SW480 (cell line): Measurements from ENCODE around the gene PLCD1.
"Not testable (repeated sequence)": the region's sequence is repeated elsewhere in the genome, so short reads cannot be mapped to it uniquely, and the experiment has no call there.

Experiments used
- DNase-seq: peaks from one replicate; pipeline ENCODE4 v3.0.0-alpha.2; 2016; ENCODE audit warnings: low spot score

PLCD1 gene

GRCh38 chr3:37986479-37987314 lies 42.7 kb downstream of the PLCD1 start:
- peak; percentile 69 for DNase-seq

DNA sequence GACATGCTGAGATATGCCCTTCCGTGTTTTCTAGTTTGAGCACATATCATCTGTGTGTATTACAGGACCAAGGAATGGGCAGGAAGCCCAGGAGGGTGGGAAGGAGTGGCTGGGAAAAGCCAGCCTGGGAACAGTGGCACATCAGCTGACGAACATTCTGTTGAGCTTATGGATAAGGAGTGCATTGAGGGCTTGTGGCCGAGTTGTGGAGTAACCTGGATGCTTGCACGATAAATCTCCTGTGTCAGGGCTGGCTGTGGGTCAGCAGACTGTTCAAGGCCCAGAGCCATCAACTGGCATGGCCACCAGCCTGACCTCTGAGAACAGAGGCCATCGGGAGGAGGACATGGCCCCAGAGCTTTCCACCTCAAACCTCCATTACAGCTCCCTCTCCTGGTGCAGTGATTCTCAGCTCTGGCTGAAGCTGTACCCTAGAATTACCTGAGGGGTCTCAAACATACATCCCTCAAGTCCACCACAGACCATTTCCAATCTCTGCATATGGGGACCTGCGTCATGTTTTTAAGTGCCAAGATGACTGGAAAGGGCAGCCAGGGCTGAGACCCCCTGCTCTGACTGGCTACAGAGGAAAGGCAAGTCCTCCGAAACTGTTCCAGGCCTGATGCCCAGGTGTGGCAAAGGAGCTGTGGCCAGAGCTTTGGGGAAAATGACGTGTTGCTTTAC lies 43.7 kb downstream of the PLCD1 start:
- DNase-seq: no peak

GRCh38 chr3:37984596-37984995 lies 44.8 kb downstream of the PLCD1 start:
- DNase-seq: no peak

GRCh38 chr3:37984051-37984450 lies 45.4 kb downstream of the PLCD1 start:
- DNase-seq: no peak

GRCh38 chr3:37982331-37982730 lies 47.1 kb downstream of the PLCD1 start:
- no peak for DNase-seq

- no peak for DNase-seq
Observed at GRCh38 chr3:37981348-37981664, 48.1 kb downstream of the PLCD1 start.

DNA sequence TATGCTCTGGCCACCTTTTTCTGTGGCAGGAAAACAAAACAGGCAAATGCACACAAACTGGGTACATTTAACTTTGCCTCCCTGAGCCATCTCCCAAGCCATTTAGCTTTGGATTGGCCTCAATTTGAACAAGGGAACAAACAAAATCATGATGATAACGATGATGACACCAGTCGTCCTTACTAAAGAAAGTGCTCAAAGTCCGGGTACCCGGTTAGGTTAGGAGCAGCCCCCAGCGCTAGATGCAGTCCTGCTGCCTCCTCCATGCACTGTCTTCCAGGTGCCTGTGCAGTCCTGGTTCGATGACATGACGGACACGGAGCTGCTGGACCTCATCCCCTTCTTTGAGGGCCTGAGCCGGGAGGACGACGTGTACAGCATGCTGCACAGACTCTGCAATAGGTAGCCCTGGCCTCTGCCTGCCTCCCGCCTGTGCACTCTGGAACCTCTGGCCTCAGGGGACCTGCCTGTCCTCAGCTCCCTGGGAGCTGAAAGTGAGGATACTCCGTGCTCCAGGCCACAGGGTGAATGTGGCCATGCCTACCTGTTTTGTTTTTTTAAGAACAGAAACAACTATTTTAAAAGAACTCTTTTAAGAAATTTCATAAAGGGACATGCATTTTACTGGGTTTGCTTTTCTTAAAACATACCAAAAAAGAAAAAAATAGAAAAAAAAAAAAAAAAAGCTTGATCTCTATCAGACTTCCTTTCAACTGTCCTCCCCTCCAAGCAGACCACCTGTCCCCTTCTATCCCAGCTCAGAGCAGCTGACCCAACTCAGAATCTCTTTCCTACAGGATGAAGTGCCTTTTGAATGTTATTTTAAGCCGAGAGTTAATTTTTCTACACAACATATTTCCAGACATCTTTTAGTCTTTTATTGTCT lies 48.7 kb downstream of the PLCD1 start:
- DNase-seq: no peak

DNA sequence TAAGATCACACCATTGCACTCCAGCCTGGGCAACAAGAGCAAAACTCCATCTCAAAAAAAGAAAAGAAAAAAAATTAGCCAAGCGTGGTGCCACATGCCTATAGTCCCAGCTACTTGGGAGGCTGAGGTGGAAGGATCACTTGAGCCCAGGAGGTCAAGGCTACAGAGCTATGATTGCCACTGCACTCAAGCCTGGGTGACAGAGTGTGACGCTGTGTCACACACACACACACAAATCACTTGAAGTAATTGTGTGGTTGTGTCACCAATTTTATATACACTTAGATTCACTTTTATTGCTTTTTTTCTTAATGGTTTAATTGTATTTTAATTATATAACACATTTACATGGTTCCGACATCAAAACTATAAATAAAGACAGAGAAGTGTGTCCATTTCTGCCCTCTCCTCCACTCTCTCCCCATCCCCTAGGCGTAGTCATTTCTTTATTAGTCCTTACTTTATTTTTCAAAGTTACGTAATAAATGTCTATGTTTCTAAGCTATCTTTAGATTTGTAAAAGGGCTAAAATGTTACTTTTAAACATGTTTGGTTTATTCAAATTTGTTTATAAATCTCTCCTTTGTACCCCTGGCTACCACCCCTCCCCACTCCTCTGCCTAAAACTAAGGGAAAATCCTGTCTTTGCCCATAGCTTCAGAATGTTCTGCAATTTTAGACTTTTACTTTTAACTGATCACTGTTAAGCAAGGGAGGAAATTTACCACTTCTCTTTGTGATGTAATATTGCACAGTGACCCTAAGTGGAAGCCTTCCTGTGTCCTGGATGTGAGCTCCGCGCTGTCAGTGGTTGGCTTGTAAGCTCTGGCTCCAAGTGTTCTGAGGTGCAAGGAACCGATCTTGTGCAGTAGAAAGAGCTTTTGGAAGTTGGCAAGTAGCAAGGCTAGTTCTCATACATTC lies 49.6 kb downstream of the PLCD1 start:
- DNase-seq: no peak

- DNase-seq: peak; percentile 45
Observed at GRCh38 chr3:37974121-37975083, 55.0 kb downstream of the PLCD1 start.

- DNase-seq: no peak
Observed at GRCh38 chr3:37973246-37974054, 56.0 kb downstream of the PLCD1 start.

DNA sequence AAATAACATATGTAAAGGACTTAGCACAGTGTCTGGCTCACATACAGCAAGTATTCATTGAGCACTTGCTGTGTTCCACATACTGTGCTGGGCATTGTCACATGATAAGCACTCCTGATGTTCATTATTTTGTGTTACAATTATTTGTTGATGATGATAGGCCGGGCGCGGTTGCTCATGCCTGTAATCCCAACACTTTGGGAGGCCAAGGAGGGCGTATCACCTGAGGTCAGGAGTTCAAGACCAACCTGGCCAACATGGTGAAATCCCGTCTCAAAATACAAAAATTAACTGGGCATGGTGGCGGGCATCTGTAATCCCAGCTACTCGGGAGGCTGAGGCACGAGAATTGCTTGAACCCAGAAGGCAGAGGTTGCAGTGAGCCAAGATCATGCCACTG lies 57.4 kb downstream of the PLCD1 start:
- DNase-seq: not testable (repeated sequence)

DNA sequence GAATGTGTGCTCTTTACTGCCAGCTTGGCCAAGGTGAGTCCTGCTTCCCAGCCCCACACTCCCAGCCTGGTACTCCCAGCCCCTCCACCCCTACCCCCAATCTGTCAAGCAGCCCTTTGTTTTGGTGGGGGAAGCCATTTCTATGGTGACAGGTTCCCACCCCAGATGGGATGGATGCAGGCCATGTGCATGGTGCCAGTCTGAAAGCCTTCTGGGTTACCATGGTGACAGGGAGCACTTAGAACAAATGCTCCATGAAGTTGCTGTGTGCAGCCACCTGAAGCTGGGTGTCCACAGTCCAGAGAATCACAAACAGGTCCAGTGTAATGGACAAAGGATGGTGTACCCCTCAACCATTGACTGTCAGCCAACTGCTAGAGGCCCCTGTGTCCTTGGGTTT lies 58.0 kb downstream of the PLCD1 start:
- DNase-seq: no peak

DNA sequence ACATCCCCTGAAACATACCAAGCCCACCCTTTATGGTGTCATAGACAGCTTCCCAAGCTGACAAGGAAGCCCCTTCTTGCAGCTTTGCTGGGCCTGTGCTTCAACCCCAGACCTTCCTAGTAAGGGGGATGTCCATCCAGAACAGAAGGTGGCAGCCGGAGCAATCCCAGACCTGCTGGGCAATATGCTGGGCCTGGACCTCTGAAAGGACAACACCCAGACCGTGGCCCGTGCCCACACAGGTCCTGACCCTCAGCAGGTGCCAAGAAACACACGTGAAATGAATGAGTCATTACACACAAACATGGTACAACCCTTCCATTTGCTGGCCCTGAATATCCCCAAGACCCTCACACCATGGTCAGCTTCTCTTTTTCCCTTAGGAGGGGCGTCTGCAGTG lies 58.6 kb downstream of the PLCD1 start:
- no peak for DNase-seq

DNA sequence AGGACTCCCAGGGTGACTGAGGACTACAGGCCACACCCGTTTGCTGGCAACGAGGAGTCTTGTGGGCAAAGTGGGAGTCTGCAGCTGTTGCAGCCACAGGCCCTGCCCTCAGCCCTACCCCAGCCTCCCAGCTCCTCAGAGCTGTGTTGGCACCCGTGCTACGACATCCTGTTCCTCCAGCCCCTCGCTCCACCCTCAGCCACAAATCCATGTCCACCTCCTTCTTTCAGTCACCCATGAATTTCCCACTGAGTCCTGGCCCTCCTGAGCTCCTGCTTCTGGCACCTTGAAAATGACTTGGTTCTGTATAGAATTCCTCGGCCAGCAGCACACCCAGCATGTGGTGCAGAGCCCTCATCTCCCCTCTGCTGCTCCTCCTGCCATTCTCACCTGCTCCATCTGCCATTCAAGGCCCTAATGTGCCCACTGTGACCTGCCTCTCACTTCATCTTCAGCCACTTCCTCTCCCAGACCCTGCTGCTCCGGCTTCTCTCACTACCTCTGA lies 59.8 kb downstream of the PLCD1 start:
- DNase-seq: no peak

- DNase-seq: no peak
Observed at GRCh38 chr3:37968813-37969595, 60.4 kb downstream of the PLCD1 start.

DNA sequence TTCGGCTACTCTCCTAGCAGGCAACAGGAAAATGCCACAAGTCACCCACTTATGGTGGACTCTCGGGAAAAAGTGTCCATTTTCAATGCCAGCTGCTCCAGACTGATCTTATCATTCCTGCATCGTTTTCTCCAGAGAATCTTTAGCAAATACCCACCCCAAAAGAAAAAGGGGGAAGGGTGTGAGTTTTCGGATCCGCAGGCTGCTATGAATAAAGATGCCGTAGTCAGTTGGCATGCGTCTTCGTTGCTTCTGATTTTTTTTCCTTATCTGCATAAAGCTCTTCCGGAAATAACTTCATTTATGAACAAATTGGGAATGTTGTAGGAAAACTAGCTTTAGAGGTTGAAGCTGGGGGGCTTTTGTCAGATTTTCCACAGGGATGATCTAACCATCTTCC lies 61.2 kb downstream of the PLCD1 start:
- no peak for DNase-seq

GRCh38 chr3:37967260-37967881 lies 62.1 kb downstream of the PLCD1 start:
- peak; percentile 62 for DNase-seq

DNA sequence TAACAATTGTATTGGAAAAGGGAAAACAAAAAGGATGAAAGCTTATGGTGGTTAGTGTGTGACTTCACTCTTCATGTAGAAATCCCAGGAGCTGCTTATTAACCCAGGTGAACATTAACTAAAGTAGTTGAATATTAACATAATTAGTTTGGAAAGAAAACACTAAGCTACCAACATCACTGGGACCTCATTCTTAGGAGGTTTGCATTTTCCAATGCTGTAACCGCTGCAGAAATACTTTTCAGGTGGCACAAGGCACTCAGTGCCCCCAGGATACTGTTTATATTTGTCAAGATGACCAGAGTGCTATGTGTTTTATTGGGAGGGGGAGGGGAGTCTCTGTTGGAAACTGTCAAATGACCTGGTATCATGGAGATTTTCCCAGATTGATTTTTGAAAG lies 64.7 kb downstream of the PLCD1 start:
- DNase-seq: peak; percentile 43
